GM12865 (cell line): Measurements from ENCODE around the gene KLRF1.
A peak's percentile ranks its signal among the peaks of the same experiment; 100 is the strongest.
"Not testable (repeated sequence)": the region's sequence is repeated elsewhere in the genome, so short reads cannot be mapped to it uniquely, and the experiment has no call there.

Source experiments
- DNase-seq: peaks from one replicate; pipeline ENCODE4 v3.0.0; 2010; ENCODE audit warnings: low read depth
- H3K4me3 ChIP-seq: 2 replicates; pipeline ENCODE4 v1.5.1; 2011; ENCODE audit warnings: mild to moderate bottlenecking, low read depth, low read length, control low read depth
- TF ChIP-seq, protein P1 (sequence below): IDR thresholded peaks from 2 replicates; pipeline ENCODE4 v1.5.1; 2011; ENCODE audit warnings: low read length, control low read depth, low read depth, inconsistent platforms; ENCODE audit not compliant: insufficient read depth; ENCODE audit errors: missing control alignments

KLRF1 gene

DNA sequence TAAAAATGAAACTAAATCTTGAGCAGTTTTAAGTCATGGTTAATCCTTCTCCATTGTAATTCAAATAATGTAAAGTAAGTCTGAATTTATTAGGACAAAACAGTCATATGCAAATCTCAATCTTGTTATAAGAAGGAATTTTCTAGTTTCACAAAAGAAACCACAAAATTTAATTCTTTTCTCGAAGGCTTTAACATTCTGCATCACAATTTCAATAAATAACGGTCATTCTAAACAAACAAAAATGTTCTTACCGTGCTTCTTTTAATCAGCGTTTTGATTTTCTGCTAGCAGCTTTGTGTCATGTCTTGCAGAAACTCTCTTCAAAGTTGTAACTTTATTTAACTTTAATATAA, 41.6 kb downstream of the KLRF1 start:
- peak overlapping the region; percentile 85 for H3K4me3 ChIP-seq
- no peak for DNase-seq
- TF ChIP-seq, protein P1, sequence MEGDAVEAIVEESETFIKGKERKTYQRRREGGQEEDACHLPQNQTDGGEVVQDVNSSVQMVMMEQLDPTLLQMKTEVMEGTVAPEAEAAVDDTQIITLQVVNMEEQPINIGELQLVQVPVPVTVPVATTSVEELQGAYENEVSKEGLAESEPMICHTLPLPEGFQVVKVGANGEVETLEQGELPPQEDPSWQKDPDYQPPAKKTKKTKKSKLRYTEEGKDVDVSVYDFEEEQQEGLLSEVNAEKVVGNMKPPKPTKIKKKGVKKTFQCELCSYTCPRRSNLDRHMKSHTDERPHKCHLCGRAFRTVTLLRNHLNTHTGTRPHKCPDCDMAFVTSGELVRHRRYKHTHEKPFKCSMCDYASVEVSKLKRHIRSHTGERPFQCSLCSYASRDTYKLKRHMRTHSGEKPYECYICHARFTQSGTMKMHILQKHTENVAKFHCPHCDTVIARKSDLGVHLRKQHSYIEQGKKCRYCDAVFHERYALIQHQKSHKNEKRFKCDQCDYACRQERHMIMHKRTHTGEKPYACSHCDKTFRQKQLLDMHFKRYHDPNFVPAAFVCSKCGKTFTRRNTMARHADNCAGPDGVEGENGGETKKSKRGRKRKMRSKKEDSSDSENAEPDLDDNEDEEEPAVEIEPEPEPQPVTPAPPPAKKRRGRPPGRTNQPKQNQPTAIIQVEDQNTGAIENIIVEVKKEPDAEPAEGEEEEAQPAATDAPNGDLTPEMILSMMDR: no peak

DNA sequence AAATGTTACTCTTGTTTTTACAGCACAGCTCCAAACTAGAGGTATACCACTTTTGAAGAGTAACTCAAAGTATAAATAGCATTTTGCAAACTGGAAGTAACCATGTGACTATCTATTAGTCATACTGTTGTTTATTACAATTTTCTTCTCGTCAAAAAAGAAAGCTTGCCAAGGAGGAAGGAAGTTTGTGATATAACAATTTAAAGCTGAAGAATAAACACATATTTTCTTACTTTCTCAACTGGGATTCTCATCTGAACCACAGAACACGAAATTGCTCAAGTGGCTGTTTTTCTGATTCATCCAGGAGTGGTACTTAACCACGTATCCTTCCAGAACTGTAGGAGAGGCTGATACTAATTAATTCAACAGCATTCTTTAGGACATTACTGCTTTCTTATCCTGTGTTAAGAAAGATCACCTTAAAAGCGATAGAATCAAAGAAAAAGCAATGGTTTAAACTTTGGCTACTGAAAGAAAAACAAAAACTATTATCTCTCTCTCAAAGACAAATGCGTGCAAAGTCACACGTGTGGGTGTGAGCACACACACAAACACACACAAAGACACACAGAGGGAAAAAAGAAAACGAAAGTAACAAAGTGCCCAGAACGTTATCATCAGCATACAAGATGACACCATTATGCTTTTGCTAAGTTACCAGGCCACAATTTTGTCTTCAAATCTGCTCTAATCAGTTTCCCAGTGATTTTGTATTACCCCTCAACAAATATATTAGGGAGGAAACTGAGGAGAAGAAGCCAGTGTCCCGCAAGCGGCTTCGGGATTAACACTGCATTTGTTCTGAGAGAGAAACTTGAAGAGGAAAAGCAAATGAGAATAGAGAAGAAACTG, 42.3 kb downstream of the KLRF1 start, which contains the start of gene CLEC2B:
CLEC2B (minus strand) TSS at position 48 of the 855 bp plus-strand sequence.
- H3K4me3 ChIP-seq: peak within 1 kb of the TSS; percentile 85
- TF ChIP-seq, protein P1: no peak
- DNase-seq: peak; percentile 74

DNA sequence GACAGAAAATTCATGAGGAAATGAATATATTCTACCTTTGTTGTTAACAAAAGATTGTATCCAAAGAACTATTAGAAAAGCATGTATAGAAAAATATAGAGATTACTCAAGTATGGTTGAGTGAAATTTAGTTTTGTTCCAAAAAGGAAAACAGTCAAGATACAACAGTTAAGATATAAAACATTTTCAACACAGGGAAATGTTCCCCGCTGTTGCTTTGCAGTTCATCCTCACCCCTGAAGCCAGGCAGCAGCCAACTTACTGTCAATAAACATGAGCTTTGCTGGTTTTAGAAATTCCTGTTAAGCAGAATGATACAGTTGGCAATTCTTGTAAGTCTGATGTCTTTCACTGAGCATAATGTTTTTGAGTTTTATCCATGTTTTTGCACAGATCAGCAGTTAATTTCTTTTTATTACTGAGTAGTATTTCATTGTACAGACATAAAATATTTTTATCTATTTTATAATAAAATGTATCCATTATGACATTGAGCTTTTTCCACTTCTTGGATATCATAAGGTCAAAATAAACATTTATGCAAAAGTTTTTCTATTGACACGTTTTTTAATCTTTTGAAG, 43.1 kb downstream of the KLRF1 start:
- peak overlapping the region; percentile 85 for H3K4me3 ChIP-seq
- DNase-seq: no peak
- TF ChIP-seq, protein P1: no peak

DNA sequence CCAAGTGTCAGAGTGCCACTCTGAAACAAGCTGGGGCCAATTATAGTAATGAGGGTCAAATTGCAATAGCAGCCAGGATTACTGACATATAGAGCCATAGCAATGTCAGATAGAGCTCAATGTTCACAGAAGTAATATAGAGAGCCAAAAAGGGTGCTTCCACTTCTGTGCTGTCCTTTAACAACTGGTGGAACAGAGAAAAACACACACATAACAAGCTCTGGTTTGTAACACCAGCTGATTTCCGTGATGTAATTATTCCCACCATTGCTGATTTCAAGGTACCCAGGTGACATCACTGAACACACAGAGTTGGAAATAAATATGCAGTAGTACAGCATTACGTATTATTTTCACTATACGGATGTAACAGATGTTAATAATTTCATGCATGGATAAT, 44.9 kb downstream of the KLRF1 start:
- no peak overlapping the region for H3K4me3 ChIP-seq
- no peak for DNase-seq
- TF ChIP-seq, protein P1: no peak

DNA sequence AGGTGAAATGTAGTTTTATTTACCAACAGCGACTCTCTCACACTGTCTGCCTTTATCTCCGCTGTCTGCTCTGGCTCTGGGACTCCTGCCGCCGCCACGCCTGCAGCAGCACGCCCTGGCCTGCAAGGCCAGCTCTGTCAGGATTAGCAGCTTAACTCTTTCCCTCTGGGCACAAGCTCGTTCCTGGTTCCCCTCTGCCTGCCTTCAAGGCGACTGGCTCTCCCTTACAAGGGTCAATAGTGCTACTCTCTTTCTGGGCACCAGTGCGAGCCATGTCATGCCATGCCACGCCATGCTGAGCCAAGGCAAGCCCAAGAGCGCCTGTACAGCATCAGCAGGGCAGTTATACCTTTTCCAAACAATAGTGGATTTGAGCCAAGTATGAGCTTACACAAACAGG, 45.5 kb downstream of the KLRF1 start:
- TF ChIP-seq, protein P1: no peak
- no peak for DNase-seq
- H3K4me3 ChIP-seq: no peak overlapping the region

DNA sequence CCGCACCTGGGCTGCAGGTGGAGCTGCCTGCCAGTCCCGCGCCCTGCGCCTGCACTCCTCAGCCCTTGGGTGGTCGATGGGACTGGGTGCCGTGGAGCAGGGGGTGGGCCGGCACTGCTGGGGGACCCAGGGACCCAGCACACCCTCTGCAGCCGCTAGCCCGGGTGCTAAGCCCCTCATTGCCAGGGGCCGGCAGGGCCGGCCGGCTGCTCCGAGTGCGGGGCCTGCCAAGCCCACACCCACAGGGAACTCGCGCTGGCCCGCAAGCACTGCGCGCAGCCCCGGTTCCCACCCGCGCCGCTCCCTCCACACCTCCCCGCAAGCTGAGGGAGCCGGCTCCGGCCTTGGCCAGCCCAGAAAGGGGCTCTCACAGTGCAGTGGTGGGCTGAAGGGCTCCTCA, 48.8 kb downstream of the KLRF1 start:
- not testable (repeated sequence) for DNase-seq, H3K4me3 ChIP-seq

DNA sequence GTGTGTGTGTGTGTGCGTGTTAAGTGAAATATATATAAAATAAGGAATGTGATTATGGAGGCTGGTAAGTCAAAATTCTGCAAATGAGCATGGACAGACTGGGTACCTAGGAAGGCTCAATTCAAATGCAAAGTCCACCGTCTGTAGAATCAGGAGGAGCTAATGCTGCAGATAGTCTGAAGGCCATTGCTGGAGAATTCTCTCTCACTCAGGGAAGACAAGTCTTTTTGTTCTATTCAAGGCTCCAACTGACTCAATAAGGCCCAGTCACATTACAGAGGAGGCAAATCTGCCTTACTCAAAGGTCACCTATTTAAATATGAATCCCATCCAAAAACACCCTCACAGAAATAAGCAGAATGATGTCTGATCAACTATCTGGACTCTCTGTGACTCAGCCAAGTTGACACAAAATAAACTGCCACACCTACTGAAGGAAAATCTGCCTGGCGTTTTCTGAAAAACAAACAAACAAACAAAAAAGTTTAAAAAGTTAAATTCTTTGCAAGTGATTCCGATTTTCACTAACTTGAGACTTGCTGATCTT, 53.3 kb downstream of the KLRF1 start:
- no peak overlapping the region for H3K4me3 ChIP-seq
- no peak for DNase-seq
- TF ChIP-seq, protein P1: no peak
